GM21390 (cell line): ENCODE measurements around the gene MCUR1.
"Not testable (repeated sequence)": the region's sequence is repeated elsewhere in the genome, so short reads cannot be mapped to it uniquely, and the experiment has no call there.

ENCODE experiments used
- ATAC-seq: cut with Tn5 transposase; IDR thresholded peaks from one replicate; pipeline ENCODE4 v1.9.1; 2021; ENCODE audit not compliant: unreplicated experiment

MCUR1 gene

DNA sequence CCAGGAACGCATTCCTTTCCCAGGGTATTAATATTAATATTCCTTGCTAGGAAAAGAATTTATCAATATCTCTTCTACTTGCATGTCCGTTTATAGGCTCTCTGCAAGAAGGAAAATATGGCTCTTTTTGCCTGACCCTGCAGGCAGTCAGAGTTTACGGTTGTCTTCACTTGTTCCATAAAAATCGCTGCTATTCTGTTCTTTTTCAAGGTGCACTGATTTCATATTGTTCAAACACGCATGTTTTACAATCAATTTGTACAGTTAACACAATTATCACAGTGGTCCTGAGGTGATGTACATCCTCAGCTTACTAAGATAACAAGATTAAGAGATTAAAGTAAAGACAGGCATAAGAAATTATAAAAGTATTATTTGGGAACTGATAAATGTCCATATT, 15.1 kb upstream of the MCUR1 start:
- not testable (repeated sequence) for ATAC-seq

DNA sequence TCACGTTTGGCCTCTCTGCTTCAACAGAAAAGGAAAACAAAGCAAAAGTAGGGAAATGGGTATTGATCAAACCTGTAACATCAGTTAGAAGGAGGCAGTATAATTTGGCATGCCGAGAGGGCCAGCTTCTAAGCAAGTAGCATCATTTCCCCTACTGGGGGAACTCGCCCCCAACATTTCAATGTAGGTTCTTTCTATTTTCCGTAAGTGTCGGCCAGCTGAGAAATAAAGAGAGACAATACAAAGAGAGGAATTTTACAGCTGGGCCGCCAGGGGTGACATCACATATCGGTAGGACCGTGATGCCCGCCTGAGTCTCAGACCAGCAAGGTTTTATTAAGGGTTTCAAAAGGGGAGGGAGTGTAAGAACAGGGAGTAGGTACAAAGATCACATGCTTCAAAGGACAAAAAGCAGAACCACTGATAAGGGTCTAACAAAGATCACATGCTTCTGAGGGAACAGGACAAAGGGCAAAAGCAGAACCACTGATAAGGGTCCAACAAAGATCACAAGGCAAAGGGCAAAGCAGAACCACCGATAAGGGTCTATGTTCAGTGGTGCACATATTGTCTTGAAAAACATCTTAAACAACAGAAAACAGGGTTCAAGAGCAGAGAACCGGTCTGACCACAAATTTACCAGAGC, 14.4 kb upstream of the MCUR1 start:
- ATAC-seq: not testable (repeated sequence)

DNA sequence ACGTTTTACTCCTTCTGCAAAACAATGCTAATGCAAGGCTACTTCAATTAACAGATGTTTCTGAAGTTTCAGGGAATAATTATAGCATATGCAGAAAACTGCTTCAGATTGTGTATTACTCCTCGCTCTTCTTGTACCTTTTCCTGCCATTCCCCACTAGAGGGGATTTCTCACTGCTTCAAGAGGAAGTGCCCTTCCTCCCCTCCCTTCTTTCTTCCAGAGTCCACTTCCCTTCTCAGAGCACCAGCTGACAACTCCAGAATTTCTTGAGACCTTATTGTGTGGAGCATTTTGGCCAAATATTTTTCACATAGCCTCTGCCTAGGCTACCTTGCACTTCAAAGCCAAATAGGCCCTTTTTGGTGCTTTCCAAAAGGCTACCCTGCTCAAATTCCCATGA, 12.7 kb upstream of the MCUR1 start:
- no peak for ATAC-seq

DNA sequence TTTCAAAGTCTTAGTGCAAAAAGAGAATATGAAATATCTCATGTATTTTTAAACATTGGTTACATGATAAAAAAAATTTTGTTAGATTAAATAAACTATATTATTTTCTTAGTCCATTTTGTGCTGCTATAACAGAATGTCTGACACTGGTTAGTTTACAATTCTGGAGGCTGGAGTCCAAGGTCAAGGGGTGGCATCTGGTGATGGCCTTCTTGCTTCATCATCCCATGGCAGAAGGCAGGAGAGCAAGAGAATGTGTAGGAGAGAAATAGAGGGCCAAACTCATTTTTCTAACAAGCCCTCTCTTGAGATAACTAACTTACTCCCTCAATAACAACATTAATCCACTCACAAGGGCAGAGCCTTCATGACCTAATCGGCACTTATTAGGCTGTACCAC, 11.5 kb upstream of the MCUR1 start:
- ATAC-seq: no peak

DNA sequence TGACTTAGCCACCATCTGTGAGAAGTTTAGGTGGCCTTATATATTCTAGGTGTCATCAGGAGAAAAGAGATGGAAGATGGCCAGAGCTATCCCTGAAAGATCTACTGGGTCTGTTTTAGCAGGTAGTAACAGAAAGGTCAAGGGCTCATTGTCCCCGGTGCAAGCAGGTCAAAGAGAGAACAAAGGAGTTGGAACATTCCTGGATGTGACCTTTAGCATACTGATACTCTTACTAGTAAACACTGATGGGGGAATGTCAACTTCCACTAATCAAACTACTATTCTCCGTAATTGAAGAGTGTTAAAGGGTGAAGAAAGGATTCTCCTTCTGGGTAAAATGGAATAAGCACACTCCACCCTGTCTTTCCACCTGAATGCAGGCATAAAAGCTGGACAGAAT, 4.0 kb upstream of the MCUR1 start:
- ATAC-seq: no peak

DNA sequence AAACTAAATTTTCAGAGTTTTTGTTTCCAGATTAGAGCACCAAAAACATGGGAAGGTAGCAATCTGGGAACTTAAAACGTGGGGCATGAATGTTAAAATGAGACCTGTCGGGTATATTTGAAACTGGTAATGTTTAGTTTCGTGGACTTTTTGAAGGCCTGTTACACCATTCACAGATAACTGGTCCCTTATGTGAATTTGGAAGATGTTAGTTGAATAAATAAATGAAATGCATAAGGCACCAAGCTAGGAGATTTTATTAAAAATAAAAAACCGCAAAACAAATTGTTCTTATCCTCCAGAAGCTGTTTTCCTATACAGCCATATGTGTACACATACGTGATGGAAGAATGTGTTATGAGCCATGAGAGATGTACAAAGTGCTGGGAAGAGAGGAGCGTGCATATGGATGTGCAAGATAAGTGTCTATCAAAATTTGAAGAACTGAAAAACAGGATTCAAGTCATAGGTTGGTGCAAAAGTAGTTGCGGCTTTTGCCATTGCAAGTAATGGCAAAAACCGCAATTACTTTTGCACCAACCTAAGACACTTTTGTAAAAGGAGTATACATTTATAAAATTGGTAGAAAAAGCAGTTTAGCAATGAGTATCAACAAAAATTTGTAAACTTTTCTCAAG, 700 bp upstream of the MCUR1 start:
- no peak for ATAC-seq

DNA sequence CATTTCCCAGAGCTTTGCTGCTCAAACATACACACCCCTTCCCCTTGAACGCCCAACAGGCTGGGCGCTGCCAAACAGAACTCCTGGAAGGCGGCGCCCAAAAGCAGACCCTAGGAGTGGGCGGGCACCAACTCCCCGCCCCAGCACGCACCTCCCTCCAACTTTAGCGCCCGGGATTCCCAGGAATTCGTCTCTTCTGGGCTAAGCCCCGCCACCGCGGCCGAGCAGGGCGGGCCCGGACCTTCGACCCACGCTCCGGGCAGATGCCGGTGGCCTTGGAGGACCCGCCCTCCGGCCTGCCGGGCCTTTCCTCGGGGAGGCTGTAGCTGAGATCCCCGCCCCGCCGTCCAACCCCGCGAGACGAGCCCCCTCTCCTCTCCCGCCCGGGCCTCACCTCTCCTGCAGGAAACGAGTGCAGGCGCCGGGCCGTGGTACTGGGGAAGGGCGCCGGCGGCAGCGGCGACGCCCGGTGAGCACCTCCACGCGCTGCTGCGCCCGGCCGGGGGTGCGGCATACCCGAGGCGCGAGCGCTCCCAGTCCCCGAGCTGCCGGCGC, 659 bp downstream of the MCUR1 start:
- ATAC-seq: peak; percentile 37

DNA sequence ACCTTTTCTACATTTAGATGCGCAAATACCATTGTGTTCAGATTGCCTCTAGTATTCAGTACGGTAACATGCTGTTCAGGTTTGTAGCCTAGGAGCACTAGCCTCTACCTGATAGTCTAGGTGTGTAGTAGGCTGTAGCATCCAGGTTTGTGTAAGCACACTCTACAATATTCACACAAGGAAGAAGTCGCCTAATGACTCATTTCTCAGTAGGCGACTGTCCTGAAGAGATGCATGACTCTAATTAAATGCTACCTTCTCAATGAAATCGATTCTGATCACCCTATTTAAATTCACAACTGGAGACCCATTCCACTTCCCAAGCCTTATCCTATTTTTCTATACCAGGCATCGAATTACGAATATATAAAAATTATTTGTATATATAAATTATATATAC, 1.3 kb downstream of the MCUR1 start:
- no peak for ATAC-seq

DNA sequence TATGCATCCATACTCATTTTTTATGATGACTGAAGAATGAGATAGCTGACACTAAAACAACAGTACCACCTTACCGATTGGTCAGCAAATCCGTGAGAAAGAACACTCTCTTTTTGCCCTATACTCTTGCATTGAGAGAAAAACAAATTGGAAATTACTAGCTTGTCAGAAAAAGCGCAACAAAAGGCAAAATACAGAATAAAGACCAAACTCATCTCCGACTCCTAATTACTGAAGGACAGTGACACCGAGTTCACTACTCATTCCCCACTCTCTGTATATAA, 2.1 kb downstream of the MCUR1 start:
- ATAC-seq: no peak

DNA sequence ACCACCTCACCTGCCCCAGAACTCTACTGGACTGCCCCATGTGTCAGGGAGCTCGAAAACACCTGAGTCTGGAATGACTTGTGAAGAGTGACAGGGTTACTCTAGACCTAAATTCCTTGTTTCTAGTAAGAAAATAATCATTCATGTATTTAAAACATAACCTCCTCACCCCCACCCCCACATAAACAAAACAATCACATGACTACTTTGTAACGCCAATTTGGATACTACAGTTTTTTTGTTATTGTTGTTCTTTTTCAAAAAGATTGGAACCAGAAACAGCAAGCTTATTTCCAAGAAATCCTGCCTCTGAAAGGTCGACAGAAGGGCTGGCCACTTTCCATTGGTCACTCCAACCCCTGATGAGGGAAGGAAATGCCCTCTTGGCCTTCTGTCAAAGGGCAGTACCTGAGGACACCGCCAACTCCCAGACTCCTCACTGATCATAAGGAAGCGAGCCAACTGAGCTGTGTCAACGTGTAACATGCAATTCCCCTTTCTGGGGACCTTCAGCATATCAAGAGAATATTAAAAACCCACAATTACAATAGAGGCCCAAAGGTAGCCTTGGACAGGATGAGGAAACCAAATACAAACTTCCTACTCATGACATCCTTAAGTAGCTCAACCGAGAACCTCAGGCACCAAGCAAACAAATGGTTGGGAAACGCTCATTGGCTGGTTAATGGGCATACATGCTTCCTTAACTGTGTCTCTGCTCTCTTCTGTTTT, 2.6 kb downstream of the MCUR1 start:
- ATAC-seq: no peak

DNA sequence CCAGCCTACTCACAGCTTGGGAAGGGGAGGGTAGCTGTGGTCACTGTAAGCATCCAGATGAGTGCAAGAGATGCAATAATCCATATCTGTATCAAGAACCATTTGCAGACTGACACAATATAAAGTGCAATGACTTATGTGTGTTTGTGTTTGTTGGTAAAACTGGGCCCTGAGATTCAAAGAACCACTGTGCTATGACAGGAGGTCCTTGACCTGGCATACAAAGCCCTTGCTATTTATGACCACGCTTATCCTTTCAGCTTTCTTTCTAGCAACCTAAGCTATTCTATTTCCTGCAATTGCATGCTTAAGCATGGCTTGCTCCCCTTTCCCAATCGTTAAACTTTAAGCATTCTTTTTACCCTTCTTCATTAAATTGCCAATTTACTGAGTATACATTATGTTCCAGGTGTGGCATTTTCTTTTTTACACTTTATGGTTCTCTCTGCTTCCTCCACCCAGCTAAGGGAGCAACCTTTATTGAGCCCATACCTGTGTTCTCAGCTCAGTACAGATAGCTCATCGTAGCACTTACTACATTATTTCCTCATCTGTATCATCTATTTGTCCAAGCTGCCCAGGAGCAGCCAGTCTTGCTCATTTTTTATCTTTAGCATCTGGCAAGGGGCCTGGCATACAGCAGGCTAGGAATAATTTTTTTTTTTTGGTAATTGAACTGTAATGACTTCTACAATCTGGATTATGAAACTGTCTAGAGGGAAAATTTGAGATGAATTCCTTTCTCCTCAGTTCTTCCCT, 3.5 kb downstream of the MCUR1 start:
- ATAC-seq: no peak

DNA sequence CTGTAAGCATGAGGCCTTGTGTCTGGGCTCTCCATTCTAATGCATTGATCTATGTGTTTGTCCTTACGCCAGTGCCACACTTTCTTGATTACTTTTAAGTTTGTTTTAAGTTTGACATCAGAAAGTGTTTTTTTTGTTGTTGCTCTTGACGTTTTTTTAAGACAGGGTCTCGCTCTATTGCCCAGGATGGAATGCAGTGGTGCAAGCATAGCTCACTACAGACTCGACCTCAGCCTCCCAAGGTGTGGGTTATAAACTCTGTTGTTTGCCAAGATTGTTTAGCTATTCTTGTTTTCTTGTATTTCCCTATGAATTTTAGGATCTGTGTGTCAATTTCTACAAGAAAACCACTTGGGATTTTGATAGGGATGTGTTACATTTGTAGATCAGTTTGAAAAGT, 5.6 kb downstream of the MCUR1 start:
- no peak for ATAC-seq

DNA sequence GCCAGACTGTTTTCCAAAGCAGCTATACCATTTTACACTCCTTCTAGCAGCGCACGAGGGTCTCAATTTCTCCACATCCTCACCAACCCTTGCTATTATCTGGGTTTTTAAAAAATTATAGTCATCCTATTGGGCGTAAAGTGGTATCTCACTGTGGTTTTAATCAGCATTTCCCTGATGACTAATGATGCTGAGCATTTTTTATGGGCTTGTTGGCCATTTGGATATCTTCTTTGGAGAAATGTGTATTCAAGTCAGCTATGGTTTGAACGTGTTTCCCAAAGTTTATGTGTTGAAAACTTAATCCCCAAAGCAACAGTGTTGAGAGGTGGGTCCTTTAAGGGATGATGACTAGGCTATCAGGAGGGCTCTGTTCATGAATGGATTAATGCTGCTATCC, 6.7 kb downstream of the MCUR1 start:
- ATAC-seq: no peak

DNA sequence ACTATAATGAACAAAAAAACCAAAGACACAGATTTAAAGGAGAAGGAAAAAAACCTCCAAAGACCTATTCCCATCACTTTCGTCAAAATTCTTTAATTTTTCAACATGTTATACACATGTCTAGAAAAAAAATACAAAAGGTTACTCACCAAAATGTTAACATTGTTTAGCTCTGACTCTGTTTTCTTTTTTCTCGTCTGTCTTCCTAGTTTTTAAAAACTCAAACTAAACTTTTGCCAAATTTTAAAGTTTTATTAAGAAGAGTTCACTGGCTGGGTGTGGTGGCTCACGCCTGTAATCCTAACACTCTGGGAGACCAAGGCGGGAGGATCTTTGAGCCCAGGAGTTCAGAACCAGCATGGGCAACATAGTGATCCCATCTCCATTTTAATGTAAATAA, 10.8 kb downstream of the MCUR1 start:
- no peak for ATAC-seq

DNA sequence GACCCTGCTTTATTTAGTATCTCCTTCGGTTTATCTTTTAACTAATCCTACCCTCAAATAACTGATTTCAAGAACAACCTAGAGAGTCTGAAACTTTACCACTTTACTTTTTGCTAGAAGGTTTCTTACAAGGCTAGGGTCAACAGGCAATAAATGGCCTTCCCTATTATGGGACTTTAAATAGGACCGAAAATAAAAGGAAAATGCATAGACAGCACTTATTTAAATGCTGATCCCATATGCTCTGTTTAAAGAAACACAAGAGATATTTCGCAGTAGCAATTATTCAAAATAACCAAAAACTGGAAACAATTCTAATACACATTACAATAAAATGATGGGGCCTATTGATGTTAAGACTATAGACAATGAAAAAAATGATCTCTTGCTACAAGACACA, 13.7 kb downstream of the MCUR1 start:
- no peak for ATAC-seq

DNA sequence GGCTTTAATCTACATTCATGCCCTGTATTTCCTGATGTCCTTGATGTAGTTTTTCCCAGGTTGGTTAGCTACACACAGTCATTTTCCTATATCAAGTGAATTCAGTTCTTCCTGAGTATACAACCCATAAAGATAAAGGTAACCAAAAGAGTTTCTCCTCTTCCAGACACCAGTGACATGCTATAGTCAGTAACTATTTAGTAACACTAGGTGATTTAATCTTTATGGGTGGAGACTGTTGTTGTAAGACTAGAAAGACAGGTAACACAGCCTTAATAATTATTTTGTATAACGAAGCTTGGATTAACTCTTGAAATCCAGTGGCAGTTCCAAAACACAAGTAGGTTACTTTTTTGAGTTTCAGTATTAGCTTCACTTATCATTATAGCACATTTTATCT, 17.6 kb downstream of the MCUR1 start:
- no peak for ATAC-seq

DNA sequence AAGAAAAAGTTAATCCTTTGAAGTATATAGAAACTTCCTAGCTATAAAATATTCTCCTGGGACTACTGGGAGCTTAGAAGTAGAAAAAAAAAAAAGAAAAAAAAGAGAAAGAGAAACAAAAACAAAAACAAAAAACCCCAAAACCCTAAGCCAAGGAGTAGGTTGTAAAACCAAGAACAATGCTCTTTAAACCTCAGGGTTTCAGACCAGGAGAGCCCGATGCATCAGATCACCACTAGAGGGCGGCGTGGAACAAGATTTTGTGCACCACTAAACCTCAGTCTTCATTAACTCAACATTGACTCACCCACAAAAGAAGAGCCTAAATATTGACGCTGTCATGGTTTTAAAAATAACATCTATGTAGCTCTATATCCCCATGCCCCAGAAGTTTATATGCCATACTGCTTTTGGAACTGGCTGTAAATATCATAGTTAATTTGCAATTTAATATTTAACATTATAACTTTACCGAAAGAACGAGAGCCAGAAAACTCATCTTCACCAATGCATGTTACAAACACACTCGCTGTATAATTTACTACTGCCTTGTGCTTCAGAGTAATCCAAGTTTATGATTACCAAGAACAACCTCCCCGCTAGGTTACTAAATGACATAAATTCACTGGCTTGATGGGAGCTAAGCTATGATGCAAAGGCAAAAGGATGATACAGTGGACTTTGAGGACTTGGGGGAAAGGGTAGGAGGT, 19.2 kb downstream of the MCUR1 start:
- peak; percentile 93 for ATAC-seq

DNA sequence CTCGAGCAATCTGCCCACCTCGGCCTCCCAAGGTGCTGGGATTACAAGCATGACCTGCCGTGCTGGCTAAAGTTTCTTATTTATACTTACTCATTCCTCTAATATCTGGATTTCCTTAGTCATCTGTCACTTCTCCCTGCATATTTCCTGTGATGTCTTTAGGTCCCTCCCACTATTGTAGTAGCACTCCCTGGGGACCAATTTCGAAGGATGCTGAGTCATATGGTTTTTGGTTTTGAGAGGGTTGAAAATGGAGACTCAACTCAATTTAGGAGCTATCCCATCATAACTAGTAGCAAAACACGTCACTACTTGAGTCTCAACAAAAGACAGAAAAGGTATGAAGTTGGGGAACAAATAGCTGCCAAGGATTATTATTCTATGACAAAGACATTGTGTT, 20.2 kb downstream of the MCUR1 start:
- no peak for ATAC-seq

DNA sequence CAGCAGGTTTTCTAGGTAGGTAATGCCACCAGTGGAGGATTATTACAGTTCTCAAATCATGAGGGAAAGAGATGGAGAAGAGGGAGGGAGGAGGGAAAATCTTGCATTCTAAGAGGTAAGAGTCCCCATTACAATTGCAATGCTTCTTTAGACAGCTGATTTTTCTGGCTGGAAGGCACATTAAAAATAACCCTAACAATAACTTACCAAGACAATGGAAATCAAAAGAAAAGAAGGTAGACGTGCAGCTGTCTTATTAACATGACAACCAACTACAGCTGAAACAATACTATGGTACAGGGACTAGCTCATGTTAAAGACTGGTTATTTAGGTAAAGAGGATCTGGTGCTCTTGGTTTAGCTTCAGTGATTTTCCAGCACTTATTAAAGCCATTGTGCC, 24.6 kb downstream of the MCUR1 start:
- no peak for ATAC-seq

DNA sequence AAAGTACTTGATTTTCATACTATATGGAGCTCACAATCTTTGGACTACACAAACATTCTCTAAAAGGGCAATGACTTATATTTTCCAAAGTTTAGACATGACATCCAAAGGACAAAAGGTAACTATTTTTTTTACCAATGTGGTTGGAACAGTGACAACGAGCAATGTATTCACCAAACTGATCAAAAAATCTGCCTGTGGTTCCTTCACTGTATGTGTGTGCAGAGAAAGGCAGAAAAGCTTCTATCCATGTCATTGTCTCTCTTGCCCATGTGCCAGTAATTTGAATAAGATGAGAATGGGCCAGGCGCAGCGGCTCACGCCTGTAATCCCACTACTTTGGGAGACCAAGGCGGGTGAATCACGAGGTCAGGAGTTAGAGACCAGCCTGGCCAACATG, 25.5 kb downstream of the MCUR1 start:
- no peak for ATAC-seq

DNA sequence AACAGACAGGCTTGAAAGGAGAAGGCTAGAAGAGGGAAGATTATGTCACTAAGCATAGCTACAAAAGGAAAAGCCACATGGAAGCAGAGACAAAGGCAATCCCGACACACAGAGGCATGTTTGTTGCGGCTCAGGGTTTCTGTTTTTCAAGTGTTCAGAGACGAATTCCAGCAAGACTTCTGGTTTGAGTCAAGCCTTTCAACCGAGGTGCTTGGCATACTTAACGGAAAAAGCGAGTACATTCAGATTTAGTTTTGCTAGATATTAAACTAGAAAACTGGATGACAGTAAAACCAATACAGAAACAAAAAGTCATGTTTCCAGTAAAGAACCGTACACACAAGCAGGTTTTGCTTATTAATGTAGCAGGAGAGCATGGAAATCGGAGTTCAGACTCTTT, 27.2 kb downstream of the MCUR1 start:
- no peak for ATAC-seq
